Bronchus fibroblast of lung (primary cell): Measurements from ENCODE around the gene NDUFS7. TPM values are rescaled to one million over a fixed set of nuclear protein-coding genes. Genes with fewer than 3 reads are reported as not detected.

Experiments
- total RNA-seq: library from RNA; depleted of rRNA; stranded (reverse); fragments of >200 nt; gene quantifications from 2 replicates; pipeline ENCODE4 v1.2.3, GENCODE V29; 2015

Gene NDUFS7
- total RNA-seq = 187 and 192 TPM in 2 replicates

GRCh38 chr19:1383312-1384084 is at the start of gene NDUFS7:
TSS of gene NDUFS7 (plus strand) at chr19:1383907. CDS start at chr19:1383927, 20 bp downstream.

GRCh38 chr19:1401138-1401888 is 17.6 kb downstream of the NDUFS7 start, which contains the start of gene GAMT:
TSS of gene GAMT (minus strand) at chr19:1401542. CDS start at chr19:1401476, 66 bp downstream.

GRCh38 chr19:1407528-1408299 is 24.0 kb downstream of the NDUFS7 start, which contains the start of gene DAZAP1:
TSS of gene DAZAP1 (plus strand) at chr19:1407586. CDS start at chr19:1407774, 188 bp downstream.

GRCh38 chr19:1438035-1438932 is 54.6 kb downstream of the NDUFS7 start, which contains the start of gene RPS15:
TSS of gene RPS15 (plus strand) at chr19:1438396. CDS start at chr19:1438426, 30 bp downstream.

Other genes starting within 250 kb of the NDUFS7 start
- gene SBNO2, start 209.6 kb upstream of the NDUFS7 start, total RNA-seq = 31.4 and 35.2 TPM in 2 replicates
- gene STK11, start 178.1 kb upstream of the NDUFS7 start, total RNA-seq = 67.5 and 69.3 TPM in 2 replicates
- 1.8 and 2.9 TPM in 2 replicates for gene CBARP, start 145.9 kb upstream of the NDUFS7 start, total RNA-seq
- 103 and 108 TPM in 2 replicates for gene ATP5F1D, start 142.2 kb upstream of the NDUFS7 start, total RNA-seq
- 18.7 and 19.2 TPM in 2 replicates for gene MIDN, start 135.3 kb upstream of the NDUFS7 start, total RNA-seq
- gene CIRBP, start 114.6 kb upstream of the NDUFS7 start, total RNA-seq = 300 and 305 TPM in 2 replicates
- 57.2 and 66.0 TPM in 2 replicates for gene FAM174C, start 108.4 kb upstream of the NDUFS7 start, total RNA-seq
- gene EFNA2, start 98.0 kb upstream of the NDUFS7 start, total RNA-seq = not detected in 2 replicates
- 37.5 and 55.8 TPM in 2 replicates for gene GAMT, start 17.6 kb downstream of the NDUFS7 start, total RNA-seq
- gene DAZAP1, start 23.7 kb downstream of the NDUFS7 start, total RNA-seq = 117 and 138 TPM in 2 replicates
- gene RPS15, start 54.5 kb downstream of the NDUFS7 start, total RNA-seq = 3,175 and 3,222 TPM in 2 replicates
- gene APC2, start 66.2 kb downstream of the NDUFS7 start, total RNA-seq = under 0.01 TPM in 2 replicates
- 34.3 and 35.2 TPM in 2 replicates for gene C19orf25, start 95.3 kb downstream of the NDUFS7 start, total RNA-seq
- gene PCSK4, start 106.4 kb downstream of the NDUFS7 start, total RNA-seq = 1.2 and 1.6 TPM in 2 replicates
- gene REEP6, start 107.3 kb downstream of the NDUFS7 start, total RNA-seq = 2.2 and 2.5 TPM in 2 replicates
- gene ADAMTSL5, start 129.1 kb downstream of the NDUFS7 start, total RNA-seq = 1.2 and 2.0 TPM in 2 replicates
- gene PLK5, start 140.2 kb downstream of the NDUFS7 start, total RNA-seq = not detected in 2 replicates
- gene MEX3D, start 184.4 kb downstream of the NDUFS7 start, total RNA-seq = 41.9 and 50.9 TPM in 2 replicates
- 120 and 127 TPM in 2 replicates for gene MBD3, start 209.0 kb downstream of the NDUFS7 start, total RNA-seq
- 97.7 and 103 TPM in 2 replicates for gene UQCR11, start 221.6 kb downstream of the NDUFS7 start, total RNA-seq